Right kidney (tissue), 1 donor: ENCODE results near the gene HSD17B14.
"Not testable (repeated sequence)": the region's sequence is repeated elsewhere in the genome, so short reads cannot be mapped to it uniquely, and the experiment has no call there.

ENCODE experiments used
- DNase-seq: peaks from one replicate; pipeline ENCODE4 v3.0.0-alpha.2; 2016

Gene HSD17B14

DNA sequence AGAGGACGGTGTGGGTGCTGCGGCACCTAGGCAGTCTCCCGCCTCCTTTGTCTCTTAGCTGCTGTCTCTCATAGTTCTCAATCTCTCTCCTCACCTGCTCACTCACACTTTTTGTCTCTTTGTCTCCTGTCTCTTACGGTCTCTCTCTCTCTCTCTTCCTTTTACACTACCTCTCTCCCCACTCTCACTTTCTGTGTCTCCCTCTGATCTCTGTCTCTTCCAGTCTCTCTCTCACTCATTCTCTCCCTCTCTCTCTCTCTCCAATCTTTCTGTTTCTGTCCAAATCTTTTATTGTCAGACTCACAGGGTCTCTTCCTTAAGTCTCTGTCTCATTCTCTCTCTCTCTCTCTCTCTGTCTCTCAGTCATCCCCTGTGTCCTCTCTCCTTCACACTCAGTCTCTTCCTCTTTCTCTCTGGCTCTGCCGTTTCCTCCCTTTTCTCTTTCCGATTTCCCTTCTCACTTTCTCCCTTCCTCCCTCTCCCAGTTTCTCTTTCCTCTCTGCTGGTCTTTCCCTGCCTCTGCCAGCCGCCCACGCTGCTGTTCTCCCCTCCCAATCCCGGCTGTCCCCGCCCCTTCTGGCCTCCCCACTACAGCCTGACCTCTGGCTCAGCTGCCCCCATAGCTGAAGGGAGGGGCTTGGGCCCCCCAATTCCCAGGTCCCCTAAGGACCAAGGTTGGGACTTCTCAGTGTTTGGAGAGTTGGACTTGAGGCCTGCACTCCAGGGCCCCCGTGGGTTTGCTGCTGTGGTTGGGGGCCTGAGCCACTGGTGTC, 32.0 kb upstream of the HSD17B14 start, which contains the start of gene PLEKHA4:
PLEKHA4 (minus strand) TSS at position 504 of the 773 bp plus-strand sequence. CDS start 997 bp downstream, outside the sequence.
- peak; percentile 68 for DNase-seq

DNA sequence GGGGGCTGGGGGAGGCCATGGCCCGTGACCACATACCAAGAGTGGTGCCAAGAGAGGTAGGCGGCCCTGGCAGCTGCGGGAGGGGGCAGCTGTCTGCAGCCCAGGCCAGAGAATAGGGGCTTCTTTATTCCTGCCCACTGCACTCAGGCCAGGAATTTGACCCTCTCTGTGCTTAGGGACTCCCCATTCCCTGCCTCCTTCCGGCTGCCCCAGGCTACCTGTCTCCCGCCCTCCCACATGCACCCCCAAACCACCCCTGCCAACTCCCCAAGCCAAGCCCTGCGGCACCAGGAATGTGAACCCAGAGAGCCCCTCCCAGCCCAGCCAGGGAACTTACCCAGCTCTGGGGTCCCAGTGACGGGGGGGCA, 31.4 kb upstream of the HSD17B14 start:
- DNase-seq = no peak

DNA sequence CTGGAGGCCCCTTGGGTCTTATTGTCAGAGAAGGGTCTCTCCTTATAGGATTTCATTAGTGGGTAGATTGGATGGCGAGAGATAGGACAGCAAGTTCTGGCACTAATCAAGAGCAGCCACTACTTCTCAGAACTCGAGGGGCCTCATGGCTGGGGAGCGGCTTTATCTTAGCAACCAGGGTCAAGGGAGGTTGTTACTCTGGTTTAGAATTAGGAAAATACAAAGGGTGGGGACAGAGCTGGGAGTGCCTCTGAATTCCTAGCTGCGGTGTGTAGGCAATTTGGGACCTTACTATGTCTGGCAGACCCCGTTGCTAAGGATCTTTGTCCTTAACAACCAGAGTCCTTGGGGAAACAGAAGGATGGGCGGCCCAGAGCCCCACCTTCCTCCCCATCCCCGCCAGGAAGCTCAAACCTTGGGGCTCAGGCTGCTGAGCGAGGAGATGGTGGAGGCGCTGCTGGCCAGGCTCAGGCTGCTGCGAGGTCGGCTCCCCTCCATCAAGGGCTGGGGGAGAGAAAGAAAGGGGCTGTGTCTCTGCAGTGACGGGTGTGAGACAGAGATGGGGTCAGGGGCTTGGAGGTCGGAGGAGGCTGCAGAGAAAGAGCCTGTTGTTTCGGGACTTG, 30.9 kb upstream of the HSD17B14 start:
- no peak for DNase-seq

DNA sequence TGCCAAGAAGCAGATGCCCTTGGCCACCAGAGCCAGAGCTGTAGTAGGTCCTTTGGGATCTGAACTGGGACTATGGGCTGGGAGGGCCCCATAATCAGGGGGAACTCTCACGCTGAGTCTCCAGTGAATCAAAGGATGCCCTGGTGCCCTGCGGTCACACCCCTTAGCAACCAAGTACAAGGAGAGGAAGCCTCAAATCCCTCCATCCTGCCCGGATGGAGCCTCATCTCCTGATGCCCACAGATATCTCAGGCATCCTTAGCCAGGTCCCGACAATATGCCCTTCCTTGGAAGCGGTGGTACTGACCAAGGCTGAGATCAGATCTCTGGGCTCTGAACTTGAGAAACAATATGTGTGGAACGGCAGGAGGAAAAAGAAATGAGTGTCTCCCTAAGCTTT, 30.4 kb upstream of the HSD17B14 start:
- DNase-seq = no peak

DNA sequence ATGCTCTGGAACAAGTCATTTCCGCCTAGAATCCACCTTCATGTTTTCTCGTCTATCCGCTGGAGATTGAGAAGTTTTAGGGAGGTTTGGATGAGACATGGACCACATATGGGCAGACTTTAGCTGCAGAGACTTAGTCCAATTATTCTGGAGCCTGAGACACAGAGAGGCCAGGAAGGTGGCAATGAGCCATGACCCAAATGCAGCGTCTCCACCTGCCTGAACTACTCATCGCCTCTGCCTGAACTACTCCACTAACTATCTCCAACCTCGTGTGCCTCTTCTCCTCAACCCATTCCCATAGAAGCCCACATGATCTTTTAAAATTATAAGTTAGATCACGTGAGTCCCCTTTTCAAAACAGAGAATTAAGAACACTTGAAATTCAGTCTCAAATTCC, 26.5 kb upstream of the HSD17B14 start:
- no peak for DNase-seq

DNA sequence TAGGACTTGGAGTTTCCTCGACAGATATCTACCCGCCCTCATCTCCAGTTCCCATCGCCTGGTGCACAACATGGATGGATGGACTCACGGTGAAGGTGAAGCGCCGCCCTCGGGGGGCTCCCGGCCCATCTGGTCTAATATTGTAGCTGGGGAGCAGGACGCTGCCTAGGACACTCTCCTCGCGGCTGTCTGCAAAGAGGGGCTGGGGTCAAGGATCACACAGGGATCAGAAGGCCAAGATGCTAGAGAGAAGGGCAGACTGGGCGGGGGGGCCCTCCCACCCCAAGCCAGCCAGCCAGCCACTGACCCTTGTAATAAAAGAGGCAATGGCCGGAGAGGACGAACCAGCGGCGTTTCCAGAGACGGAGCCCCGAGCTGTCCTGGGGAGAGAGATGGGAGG, 25.0 kb upstream of the HSD17B14 start:
- no peak for DNase-seq

DNA sequence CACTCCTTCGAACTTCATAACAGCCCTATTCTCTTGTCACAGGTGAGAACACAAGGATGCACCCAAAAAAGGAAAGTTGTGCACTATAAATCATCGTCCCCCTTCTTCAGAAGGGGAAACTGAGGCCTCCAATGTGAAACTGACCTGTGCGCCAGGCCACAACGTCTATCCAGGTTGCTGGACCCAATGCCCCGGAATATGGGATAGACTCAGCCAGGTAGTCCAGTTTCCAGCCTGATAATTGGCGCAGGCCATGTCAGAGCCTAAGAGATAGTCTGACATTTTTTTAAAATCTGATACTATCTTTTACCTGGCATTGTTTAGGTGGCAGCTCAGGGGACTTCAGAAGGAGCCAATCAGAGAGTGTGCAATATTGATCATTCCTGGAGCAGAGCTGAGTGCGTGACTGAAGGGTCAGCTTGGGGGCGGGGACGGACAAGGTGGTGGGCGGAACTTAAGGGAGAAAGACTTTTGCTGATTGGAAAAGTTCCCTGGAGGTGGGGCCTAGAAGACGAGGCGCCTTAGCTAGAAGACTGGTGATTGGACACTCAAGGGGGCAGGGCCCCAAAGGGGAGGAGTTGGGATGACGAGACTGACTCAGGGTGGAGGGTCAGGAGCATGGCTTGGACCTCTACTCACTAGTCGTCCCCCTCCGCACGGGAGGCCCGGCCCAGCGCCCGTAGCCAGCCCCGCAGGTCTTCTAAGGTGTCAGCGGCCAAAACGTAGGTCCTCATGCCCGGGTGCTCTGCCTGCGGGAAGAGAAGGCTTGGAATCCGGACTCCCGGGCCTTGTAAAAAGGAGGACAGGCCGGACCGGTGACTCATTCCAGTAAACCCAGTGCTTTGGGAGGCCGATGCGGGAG, 23.7 kb upstream of the HSD17B14 start:
- DNase-seq = no peak

DNA sequence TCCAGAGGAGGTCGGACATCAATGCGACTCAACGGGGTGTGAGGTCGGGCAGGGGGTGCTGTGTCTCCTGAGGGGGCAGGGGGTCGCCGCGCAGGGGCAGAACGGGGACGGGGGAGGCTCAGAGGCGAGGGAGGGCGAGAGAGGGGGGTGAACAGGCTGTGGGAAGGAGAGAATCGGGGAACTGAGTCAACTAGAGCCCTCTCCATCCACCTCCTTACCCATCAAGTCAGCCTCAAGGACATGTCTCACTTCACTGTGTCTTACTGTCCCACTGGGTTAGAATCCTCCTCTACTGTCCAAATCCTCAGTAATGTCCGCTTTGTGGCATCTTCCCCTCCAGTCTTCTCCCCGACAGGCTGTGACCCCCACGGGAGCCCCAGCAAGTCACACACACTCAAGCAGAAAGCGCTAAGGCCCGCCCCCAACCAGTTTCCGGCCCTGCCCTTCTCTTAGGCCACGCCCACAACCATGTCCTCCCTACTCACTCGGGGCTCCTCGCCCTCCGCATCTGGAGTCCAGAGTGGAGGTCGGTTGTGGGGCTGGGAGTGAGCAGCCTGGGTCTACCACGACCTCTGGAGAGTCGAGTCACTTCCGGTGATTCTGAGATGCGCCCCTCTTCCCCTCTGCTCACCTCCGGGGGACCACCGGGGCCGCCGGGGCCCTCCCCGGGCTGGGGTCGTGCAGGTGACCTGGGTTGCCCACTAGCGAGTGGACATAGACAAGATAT, 22.9 kb upstream of the HSD17B14 start:
- DNase-seq = no peak

DNA sequence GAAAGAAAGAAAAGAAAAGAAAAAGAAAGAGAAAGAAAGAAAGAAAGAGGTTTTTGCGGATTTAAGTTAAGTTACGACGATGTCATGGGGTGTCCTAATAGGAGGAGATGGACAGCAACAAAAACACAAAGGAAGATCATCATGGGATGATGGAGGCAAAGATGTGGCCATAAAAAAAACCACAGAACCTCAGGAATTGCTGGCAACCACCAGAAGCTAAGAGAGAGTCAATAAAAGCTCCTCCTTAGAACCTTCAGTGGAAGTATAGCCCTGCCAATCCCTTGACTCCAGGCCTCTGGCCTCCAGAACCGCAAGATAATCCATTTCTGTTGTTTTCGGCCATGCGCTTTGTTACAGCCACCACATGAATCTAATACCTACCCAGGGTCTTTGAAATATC, 20.6 kb upstream of the HSD17B14 start:
- no peak for DNase-seq

DNA sequence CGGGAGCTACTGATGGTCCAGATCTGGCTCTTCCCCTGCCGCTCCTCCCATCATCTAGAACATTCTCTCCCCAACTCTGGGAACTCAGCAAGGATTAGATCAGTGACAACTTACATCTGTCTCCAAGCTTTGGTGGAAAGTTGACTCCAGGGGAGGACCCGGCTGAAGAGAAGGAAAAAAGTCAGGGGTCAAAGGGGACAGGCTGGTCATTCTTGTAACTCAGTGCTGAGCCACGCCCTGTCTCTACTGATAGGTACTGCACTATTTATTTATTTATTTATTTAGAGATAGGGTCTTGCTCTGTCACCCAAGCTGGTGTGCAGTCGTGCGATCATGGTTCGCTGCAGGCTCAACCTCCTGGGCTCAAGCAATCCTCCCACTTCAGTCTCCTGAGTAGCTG, 17.8 kb upstream of the HSD17B14 start:
- DNase-seq = no peak

DNA sequence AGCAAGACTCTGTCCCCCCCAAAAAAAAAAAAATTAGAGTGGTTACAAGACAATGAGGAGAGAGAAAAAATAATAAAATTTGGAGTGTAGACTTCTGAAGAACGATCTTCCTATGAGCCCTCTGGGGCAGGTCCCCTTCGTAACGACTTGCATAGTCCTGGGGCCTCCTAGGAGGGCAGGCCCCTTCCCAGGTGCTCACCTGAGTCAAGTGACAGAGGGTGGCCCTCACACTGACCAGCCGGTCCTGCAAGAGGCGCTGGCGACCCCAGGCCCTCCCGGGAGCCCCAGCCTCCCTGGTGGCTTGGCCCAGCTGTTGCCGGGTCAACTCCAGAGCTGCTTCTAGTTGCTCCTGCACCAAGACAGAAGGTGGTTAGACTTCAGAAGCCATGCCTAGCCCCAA, 17.2 kb upstream of the HSD17B14 start:
- no peak for DNase-seq

DNA sequence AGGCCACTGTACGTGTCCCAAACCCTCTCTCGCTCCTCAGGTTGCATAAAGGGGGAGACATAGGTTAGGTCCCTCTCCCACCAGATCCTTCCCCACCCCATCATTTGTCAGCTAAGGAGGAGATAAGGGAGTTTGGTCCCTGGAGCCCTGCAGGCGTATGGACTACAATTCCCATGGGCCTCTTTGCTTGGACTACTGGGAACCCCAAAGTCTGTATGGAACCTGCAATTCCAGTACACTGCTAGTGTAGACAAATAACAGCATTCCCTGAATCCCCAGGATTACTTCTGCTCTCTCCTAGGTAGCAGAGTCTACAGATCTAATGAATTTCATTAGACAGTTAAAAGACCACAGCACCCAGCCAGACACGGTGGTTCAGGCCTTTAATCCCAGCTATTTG, 16.0 kb upstream of the HSD17B14 start:
- DNase-seq = no peak

DNA sequence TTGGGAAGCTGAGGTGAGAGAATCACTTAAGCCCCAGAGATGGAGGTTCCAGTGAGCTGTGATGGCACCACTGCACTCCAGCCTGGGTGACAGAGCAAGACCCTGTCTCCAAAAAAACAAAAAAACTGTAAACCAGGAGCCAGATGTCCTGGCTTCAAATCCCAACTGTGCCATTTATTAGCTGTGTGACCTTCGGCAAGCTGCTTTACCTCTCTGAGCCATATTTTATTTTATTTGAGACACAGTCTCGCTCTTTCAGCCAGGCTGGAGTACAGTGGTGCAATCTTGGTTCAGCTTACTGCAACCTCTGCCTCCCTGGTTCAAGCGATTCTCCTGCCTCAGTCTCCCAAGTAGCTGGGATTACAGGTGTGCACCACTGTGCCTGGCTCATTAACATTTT, 10.4 kb upstream of the HSD17B14 start:
- not testable (repeated sequence) for DNase-seq

DNA sequence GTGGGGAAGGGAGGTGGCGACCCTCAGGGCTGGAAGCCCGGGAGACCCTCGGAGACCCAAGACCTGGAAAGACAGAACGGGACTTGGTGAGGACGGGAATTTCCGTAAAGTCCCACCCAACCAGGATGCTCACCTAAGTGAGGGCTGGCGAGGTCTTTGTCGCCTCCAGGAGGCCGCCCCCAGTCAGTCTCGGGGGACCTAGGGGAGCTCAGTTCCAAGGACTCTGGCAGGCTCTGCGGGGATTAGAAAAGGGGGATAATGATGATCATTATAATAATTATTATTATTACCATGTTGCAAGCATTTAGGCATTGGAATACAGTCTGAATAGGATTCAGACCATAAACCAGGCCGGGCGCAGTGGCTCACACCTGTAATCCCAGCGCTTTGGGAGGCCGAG, 9.1 kb upstream of the HSD17B14 start:
- DNase-seq = no peak

DNA sequence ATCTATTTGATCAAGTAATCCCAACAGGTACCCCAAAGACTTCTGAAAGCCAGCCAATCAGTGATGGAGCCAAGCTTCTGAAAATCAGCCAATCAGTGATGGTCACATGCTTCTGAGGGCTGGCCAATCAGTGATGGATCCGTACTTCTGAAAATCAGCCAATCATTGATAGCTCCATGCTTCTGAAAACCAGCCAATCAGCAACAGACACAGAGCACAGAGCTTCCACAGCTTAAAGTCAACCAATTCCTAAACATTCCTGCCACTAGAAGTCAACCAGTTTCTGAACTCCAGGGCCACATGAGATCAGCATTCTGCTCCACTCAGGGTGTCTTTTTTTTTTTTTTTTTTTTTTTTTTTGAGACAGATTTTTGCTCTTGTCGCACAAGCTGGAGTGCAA, 8.2 kb upstream of the HSD17B14 start:
- no peak for DNase-seq

DNA sequence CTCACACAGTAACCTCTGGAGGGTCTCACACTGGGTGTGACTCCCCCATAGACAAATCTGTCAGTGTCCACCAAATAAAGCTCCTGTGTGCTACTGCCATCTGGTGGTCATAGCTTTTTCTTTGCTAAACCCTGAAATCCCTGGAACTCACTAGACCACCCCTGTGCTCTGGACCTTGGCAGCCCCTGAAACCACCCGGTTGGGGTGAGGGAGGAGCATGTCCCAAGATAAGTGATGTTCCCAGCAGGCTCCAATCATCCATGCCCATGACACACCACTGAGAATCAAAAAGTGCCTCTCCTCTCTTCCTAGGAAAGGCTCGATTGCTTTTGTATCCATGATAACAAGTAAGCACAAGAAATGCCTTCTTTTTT, 6.5 kb upstream of the HSD17B14 start:
- peak; percentile 66 for DNase-seq

DNA sequence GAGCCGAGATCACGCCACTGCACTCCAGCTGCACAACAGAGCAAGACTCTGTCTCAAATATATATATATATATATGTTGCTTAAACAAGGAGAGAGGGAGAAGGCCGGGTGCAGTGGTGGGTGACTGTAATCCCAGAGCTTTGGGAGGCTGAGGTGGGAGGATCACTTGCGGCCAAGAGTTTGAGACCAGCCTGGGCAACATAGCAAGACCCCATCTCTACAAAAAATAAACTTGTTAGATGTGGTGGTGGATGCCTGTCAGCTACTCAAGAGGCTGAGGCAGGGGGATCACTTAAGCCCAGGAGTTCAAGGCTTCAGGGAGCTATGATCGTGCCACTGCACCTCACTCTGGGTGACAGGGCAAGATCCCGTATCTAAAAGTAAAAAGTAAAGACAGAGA, 5.3 kb upstream of the HSD17B14 start:
- DNase-seq = no peak

DNA sequence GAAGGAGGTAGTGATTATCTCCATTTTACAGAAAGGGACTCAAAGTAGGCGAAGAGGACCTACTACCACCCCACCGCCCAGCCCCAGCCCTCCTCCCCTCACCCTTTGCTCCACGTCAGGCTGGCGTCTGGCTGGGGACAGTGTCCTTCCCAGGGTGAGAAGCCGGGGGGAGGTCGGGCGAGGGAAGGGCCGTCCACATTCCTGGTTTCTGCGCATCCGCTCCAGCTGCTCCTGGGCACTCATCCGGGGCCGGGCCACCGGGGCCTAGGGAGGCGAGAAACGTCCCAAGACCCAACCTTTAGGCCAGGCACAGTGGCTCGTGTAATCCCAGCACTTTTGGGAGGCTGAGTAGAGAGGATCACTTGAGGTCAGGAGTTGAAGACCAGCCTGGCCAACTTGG, 4.8 kb upstream of the HSD17B14 start:
- DNase-seq = no peak

DNA sequence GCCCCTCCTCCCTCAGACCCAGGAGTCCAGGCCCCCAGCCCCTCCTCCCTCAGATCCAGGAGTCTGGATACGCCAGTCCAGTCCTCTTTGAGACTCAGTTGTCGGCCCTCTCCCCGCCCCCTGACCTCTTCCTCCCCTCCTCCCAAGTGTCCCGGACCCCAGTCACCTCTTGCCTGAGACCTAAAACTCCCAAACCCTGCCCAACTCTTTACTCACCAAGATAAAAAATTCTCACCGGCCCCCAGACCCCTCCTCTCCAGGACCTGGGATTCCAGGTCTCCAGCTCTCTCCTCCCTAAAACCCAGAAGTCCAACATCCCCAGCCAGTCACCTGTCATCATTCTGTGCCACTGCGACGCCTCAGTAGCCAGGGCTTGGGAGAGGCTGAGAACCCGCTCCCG, 1.4 kb upstream of the HSD17B14 start:
- DNase-seq = no peak

DNA sequence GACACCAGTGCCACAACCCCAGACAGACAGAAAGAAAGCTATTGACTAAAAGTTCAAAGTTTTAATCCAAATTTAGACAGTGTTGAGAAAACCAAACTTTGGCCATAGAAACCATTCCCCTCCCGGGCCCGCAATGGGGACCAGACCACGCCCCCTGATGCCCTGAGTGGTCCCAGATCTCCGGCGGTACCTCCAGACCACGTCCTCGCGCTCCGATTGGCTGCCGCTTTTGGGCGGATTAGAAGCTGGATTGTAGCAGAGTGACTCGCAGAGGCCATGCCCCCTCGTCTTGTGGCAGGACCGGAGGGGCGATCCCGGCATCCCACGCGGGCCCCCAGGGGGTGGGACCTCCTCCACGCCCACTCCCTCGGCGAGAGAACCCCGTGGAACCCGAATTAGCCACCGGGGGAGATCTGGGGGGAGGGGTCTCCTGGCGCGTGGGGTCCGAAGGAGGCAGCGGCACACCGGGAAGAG, 797 bp upstream of the HSD17B14 start:
- DNase-seq = peak; percentile 76

DNA sequence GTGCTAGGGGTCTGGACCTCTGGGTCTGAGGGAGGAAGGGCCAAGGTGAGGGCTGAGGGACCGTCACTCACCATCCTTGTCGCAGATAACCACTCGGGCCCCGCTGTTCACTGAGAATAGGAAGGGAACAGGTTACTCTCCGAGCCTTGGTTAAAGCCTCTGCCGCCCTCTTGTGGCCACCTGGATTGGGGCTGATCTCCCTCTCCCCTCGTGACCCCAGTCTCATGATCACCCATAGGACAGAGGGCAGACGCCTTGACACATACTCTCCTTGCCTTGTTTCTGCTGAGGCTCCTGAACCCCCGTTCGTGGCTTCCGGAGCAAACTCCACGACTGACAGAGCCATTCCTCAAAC, 580 bp downstream of the HSD17B14 start:
- peak; percentile 79 for DNase-seq

DNA sequence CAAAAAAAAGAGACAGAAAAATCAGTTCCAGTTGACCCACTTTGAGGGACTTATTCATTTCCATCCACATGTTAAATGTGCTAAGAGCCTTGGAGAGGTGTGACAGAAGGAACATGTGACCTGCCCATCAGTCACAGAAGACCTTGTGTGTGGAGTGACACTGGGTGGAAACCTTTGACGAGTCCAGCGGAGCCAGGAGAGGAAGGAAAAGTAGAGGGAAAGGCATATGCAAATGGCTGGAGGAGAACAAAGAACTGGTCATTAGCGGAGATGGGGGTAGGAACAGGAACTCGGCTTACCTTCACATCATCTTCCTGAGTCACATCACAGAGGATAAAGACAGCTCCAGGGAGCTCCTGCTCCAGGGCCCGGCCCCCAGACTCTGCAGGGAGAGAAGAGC, 2.3 kb downstream of the HSD17B14 start:
- DNase-seq = no peak

DNA sequence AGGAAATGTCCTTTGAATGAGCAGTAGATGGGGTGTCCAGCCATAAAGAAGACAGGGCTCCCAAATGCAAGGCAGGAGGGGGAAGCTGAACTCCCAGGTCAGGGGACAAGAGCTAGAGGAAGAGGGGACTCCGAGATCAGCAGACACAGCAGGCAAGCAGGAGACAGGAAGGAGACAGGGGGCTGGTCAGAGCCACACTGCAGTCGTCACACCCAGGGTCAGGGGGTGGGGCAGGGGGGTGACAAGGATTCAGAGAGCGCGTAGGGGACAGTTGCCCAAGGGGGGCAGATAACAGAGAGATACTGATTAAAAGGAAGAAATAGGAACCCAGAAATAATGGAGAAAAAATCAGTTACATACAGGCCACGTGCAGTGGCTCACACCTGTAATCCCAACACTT, 3.2 kb downstream of the HSD17B14 start:
- no peak for DNase-seq
